Muscle of arm (tissue), 12 donors: ENCODE measurements around the gene GRXCR2. TPM values are rescaled to one million over a fixed set of nuclear protein-coding genes. Genes with fewer than 3 reads are reported as not detected.
"Not testable (repeated sequence)": the region's sequence is repeated elsewhere in the genome, so short reads cannot be mapped to it uniquely, and the experiment has no call there.

Source experiments
- DNase-seq: peaks from one replicate; pipeline ENCODE4 v3.0.0-alpha.2; 2013
- polyA plus RNA-seq, 12 donors: library from polyadenylated mRNA; unstranded; fragments of 120-200 nt; gene quantifications; one replicate each; pipeline ENCODE4 v1.2.1, GENCODE V29; 2013; ENCODE audit not compliant: insufficient read length in 12 of 12

GRXCR2 gene
- polyA plus RNA-seq, 12 donors = 0.11 TPM; not detected in 11

DNA sequence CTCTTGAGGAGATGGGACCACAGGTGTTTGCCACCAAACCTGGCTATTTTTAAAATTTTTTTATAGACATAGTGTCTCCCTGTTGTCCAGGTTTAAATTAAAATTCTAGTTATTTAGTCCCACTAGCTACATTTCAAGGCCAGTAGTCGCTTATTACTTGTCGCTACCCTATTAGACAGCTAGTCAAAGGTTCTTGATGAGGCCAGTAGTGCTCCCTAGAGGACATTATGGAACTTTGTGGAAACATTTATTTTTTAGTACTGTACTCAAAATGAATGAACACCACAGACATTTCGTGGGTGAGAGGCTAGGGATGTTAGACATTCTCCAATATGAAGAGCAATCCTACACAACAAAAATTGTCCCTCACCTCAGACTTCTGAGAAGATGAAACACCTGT, 14.4 kb upstream of the GRXCR2 start:
- DNase-seq = no peak

DNA sequence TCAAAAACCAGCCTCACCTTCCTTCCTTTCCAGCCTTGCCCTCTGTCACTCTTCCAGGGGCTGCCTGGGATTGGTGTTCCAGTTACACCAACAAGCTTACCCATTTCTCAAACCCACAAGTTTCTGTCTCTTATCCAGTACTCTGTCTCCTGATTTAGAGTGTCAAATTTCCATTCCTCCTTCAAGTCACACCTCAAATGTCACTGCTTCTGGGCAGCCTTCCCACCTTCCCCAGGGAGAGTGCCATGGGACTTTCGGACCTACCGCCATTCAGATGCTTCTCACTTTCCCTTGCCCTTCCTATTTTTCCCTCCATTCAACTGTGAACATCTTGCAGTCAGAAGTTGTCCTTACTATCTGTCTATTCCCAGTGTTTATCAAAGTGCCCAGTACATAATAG, 2.0 kb upstream of the GRXCR2 start:
- DNase-seq = no peak

DNA sequence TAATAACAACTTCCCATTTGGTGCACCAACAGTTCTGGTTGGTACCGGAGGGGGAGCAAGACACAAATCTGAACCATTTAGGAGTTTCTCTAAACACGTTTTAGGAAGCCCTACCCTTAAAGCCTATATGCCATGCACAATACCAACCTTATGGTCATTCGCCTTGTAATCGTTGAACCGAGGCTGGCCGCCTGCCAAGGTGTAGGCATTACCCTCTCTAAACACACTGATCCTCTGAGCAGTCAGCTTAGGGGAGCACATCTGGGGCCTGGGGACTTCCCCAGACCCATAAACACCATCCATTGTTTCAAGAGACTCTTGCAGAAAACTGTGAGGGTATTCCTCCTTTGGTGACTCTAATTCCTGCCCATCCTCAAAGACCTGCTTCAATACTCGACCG, 328 bp downstream of the GRXCR2 start:
- DNase-seq = no peak

DNA sequence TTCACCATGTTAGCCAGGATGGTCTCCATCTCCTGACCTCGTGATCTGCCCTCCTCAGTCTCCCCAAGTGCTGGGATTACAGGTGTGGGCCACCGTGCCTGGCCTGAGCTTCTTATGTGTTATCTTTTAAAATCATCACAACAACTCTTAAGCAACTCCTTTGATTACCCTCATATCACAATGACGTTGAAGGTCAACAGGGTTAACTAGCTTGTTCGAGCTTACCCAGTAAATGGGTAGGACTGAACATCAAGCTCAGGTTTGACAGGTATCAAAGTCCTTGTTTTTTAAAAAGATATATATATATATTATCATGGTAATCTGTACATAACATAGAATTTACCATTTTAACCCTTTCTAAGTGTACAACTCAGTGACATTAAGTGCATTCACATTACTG, 3.1 kb downstream of the GRXCR2 start:
- no peak for DNase-seq

DNA sequence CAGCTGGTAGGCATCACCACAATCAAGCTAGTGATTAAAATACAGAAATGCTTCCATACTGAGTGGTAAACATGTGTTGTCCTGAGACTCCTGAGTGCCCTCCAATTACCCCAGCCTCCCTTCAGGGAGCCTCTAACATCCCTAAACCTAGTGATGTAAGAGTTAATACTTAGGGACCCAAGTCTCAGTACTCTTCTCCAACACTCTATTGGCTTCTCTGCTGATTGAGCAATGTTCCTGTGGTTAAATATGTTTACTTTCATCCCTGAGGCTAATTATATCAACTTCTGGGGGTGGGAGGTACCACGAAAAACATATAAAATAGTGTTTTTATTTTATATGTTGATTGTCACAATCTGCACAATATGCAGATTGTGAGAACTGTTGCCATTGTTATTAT, 5.0 kb downstream of the GRXCR2 start:
- DNase-seq = no peak

DNA sequence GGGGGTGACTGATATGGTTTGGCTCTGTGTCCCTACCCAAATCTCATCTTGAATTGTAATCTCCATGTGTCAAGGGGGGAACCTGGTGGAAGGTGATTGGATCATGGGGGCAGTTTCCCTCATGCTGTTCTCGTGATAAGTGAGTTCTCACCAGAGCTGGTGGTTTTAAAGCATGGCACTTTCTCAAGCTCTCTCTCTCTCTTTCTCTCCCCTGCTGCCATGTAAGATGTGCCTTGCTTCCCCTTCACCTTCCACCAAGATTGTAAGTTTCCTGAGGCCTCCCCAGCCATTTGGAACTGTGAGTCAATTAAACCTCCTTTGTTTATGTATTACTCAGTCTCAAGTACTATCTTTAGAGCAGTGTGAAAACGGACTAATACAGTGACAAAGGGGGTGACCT, 8.4 kb downstream of the GRXCR2 start:
- DNase-seq = not testable (repeated sequence)

DNA sequence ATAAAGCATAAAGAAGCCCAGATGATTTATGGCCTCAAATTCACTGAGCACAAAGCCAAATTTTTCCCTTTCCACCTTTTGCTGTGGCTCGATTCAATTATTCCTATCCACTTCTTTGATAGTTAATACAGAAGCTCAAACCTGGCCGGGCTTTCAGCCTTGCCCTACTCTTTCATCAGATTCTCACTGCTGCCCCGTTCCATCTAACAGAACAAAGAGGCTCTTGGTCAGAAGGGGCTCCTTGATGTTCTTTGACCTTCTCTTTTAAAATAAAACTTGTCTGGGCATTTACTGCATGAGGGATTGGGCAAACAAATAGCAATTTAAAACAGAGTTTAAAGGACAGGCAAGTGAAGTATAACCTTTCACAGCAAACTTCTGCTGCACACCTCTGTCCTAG, 9.8 kb downstream of the GRXCR2 start:
- no peak for DNase-seq

DNA sequence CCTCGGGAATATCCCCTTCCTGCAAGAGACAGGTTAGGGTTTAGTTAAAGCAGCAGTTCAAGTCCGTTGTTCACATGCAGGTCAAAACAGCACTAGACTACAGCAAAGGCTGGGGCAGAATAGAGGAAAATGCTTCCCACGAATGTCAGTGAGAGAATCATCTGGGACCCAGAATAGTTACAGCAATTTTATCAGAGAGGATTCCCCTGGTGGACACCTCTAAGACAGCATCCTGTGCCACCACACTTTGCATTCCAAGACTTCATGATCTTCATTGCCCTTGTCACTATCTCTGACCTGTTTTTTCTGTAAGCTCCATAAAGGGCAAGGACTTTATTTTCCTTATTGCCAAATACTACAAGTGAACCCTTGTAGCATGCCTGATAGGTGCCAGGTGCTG, 12.9 kb downstream of the GRXCR2 start:
- DNase-seq = no peak

DNA sequence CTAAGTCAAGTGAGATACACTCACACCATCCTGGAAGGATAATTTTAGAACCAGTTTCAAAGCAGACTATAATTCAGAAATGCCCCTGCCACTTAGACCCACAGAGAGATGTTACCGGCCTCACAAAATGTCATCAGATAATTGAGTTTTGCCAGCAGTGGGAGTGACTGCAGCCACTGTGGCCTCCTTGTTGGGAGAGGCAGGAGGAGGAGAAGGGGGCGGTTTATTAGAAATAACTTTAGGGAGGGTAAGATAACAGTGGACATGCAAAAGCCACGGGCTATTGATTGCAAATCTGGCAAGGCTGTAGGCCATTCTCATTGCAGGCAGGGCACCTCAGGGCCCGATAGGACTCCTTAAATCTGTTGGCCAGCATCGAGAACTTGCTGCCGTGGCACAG, 13.4 kb downstream of the GRXCR2 start:
- no peak for DNase-seq

DNA sequence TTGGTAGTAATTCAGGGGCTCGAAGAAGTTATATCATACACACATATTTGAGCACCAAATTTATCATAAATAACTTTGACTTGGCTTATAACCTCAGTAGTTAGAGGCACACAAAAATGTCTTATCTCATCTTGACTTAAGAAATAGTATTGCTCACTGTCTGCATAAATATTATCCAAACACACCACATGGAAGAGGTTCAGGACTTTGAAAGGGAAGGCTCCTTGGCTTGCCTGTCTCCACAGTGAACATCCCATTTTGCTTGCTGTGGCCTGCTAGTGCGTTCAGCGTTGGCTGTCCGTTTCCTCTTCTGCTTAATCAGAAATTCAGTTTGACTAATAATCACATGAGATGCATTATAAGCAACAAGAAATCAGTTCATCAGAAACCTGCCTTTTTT, 13.9 kb downstream of the GRXCR2 start:
- no peak for DNase-seq

DNA sequence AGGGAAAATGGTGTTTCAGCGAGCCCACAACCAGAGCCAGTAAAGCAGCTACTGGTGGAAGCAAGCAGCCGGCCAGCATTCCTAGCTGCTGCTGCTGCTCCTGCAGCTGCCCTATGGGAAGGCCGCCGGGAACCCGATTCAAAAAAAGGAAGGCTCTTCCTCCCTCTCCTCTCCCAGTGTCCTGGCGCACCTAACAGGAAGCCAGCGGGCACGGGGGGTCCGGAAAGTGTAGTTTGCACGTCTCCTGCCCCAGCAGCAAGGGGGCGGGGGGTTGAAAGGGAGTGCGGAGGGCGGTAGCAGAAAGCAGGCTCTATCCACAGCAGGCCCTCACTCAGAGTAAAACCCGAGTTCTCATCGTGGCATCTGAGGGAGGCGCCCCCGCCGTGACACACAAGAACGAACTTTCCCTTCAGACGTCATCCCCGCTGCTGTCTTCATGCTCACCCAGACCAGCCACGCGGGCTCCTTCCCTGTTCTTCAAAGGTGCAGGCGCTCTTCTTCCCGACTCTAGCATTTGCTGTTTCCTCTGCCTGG, 16.5 kb downstream of the GRXCR2 start:
- DNase-seq = peak; percentile 56

DNA sequence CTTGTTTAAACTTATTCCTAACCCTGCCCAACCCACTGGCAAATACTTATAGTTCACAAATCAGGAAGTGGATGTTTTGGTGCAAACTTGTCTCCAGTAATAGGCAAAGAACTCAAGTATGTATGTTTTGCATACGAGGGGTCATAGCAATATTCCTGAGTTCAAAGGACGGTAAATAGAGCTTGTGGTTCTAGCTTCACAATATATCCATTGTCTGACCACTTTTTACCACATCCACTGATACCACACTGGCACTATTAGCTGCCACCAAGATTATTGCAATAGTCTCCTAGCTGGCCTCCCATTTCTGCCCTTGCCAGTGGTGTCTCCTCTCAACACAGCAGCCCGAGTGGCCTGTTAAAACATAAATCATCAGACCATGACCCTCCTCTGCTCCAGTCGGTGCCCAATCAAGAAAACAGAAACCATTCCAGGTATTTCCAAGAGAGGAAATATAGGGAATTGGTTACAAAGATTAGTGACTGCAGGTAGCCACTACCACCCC, 17.0 kb downstream of the GRXCR2 start:
- no peak for DNase-seq

DNA sequence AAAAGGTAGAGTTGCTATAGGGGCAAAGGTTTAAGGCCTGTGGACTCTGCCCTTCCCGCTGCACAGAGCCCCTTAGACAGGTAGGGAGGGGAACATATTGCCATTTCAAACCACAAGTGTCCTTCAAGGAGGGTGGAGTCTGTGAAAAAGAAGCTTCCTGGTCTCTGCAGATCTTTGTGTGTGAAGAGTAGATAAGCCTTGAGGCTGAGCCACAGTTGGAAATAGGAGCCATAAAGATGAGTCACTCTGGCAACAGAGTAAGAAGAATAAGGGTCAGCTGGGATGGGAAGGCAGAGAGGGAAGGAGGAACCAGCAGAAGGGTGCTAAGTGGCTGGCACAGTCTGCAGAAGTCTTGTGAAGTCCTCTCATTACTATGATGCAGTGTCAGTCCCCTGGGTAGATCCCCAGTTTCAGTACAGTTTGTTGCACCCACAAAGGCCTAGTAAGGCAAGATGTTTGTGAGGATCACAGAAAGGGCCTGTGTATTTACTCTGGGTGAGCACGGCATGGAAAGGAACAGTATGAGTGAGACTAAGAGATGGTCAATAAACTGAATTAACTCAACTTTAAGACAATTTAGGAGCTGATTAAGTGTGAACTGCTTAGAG, 18.1 kb downstream of the GRXCR2 start:
- no peak for DNase-seq

DNA sequence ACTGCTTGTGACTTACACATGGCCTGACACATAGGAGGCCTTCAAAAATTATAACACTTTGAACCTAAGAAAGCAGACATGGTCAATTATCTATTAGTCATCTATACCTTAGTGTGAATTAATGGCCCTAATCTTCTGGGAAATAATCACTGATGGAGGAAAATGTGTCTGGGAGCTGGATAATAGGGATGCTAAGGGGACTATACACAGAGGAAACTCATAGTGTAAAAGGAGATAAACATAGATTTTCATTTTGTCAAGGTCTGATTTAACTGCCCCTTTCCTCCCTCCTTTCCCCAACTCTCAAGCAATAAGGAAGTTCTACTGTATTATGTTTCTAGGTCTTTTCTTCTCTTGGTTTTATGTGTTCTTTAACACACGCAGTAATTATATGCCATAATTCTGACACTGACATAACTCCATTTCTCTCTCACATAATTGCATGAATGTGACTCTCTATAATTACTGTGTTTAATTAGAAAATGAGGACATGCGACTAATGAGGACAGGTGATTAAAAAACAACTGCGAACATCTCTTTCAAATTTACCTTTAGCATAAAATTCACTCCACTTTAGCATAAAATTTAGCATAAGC, 18.9 kb downstream of the GRXCR2 start:
- no peak for DNase-seq

DNA sequence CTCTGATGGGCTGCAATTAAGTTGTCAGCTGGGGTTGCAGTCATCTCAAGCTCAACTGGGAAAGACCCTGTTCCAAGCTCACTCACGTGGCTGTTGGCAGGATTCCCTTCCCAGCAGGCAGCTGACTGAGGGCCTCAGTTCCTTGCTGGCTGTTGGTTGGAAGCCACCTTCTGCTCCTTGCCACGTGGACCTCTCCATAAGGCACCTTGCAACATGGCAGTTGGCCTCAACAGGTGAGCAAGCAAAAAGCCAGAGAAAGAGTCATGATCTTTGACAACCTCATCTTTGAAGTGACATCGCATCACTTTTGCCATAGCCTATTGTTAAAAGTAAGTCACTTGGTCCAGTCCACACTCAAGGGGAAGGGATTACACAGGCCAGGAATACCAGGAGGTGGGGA, 19.8 kb downstream of the GRXCR2 start:
- DNase-seq = no peak

DNA sequence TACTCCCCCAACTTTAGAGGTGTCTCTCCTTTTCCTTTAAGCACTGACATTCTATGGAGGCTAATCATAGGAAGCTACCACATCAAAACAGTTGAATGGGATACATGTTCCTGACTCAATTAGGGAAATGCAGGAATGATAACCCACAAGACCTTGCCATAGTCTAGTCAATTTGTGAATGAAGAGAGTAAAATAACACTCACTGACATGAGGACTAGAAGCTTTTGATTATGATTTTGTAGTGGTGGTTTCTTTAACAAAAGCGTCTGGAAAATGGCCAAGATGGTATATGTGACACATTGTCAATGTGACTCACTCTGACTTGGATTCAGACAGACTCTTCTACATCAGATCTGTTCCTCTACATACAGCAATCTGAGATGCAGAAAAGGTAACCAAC, 24.0 kb downstream of the GRXCR2 start:
- DNase-seq = no peak

DNA sequence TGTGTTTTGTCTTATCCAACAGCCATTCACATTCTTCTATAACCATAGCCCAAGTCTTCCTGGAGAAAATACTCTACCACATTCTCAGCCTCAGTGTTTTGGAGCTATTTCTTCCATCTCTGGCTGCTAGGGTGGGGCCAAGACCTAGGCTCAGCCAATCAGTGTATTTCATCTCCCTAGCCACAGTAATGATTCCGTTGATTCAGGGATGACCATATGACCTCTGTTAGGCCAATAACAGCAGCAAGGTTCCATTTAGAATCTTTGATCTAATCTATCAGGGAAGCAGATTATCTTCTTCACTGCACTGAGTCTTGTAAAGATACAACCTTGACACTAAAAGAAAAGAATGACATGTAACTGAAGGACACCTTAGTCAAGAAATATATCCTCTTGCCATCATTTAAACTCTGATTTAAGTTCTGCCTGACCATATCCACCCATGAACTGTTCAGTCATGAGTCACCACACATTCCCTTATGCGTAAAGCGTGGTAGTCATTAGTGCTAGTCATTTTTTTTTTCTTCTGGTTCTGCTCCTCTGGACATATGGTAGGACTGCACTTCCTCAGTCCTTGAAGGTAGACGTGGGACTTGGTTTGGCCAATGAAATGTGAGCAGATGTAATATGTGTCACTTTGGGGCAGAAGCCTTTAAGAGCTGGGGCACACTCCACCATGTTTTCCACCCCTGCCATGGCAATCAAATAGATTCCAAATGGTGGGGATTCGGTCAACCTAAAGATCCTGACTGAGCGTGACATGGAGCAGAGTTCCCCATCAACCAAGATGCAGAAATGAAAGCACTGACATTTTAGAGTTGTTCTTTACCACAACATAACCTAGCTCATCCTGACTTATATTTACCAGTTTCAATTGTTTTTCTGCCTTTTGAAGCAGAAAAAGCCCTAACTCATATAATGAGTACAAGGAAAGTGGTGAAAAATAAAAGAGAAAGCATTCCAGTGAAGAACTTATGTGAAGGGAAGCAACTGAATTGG, 25.0 kb downstream of the GRXCR2 start:
- DNase-seq = no peak

DNA sequence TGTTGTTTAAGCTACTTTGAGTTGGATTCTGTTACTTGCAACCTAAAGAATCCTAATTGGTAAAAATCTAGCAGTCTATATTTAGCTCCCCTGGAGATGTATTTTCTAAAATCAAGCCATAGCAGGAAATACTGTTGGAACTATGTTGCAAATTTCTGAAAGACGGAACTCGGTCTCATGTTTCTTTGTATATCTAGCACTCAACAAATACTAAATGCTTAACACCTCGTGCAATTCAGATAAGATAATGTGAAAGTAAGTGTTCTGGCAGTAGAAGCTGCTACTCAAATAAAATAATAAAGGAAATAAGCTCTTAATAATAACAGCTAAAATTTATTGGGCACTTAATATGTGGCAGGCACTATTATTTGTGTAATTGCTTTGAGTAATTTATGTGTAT, 26.7 kb downstream of the GRXCR2 start:
- DNase-seq = no peak

DNA sequence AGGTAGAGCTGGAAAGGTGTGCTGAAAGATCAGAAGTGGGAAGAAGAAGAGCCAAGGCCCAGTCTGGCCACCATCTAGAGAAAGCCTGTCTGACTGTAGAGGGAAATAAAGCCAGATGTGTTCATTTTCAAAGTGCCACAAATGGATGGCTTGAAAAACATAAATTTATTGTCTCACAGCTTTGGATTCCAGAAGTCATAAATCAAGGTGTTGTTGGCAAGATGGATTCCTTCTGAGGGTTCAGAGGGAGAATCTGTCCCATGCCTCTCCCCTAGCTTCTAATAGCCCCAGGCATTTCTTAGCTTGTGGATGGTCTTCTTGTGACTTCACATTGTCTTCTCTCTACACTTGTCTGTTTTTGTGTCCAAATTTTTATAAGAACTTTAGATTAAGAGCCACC, 31.5 kb downstream of the GRXCR2 start:
- no peak for DNase-seq

DNA sequence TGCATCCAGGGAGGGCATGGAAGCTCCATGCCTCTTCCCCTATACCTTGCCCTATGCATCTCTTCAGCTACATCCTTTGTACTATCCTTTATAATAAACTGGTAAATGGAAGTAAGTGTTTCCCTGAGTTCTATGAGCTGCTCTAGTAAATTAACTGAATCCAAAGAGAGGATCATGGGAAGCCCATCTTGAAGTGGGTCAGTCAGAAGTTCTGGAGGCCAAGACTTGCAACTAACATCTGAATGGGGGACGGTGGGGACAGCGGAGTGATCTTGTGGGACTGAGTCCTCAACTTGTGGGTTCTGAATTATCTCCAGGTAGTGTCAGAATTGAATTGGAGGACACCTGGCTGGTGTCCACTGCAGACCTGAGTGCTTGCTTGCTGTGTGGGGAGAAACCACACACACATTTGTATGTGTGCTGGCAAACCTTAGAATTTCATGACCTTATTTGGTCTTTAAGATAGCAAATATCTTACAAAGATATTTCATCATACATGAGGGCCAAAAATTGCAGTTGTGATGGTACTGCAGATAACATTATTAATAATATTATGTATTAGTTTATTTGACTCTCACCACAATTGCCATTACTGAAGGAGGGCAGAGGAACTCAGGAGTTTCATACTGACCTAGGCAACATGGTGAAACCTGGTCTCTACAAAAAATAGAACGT, 32.2 kb downstream of the GRXCR2 start:
- DNase-seq = no peak

DNA sequence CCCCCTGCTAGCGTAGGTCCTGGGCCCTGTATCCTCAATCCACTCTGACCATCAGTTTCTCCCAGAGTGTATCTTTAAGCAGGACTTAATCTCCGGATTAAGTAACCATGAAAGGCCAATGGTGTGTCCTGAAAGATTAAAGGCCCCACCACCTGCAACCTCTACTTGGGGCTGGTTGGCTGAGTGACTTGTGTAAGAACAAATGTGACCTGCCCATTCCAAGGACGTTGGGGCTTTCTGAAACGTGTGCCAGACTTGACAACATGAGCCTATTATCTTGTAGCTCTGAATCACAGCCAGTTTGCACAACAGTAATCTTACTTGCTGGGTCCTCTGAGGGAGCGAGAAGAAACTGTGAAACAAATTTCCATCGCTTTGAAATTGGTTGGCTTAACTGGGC, 34.5 kb downstream of the GRXCR2 start:
- DNase-seq = no peak

DNA sequence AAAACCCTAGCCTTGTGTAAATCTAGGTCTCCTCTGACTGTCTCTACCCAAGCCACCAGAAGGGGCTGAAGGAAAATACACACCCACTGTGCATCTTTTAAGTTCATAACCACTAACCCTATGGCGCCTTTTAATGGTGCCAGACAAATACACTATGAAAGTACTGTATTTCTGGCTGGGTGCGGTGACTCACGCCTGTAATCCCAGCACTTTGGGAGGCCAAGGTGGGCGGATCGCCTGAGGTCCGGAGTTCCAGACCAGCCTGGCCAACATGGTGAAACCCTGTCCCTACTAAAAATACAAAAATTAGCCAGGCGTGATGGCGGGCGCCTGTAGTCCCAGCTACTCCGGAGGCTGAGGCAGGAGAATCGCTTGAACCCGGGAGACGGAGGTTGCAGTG, 36.6 kb downstream of the GRXCR2 start:
- DNase-seq = not testable (repeated sequence)
